ENCODE data around the gene DPP10. TPM values are rescaled to one million over a fixed set of nuclear protein-coding genes. Genes with fewer than 3 reads are reported as not detected.

DPP10 gene
- total and polyA plus RNA-seq, 4 donors, result 0.04 to 4.1 (median 0.48) TPM

GRCh38 chr2:114862243-114862642, 419.8 kb downstream of the DPP10 start:
- no peak overlapping the region for H3K27ac ChIP-seq (ENCODE audit: low read depth in 1 of 2, low read length in 2 of 2)
- no peak overlapping the region for H3K9ac ChIP-seq (ENCODE audit: low read depth in 1 of 2, low read length in 2 of 2)
- H3K4me3 ChIP-seq (ENCODE audit: low read depth in 1 of 3, low read length in 3 of 3), result no peak overlapping the region
- 49% methylated on average over 1 of the region's 1 CpG for WGBS
- no peaks in the 10 kb centered on the region for H3K4me1 ChIP-seq (ENCODE audit: control insufficient read depth in 4 of 4, insufficient read depth in 4 of 4, low read length in 3 of 4)
- no peak for TF ChIP-seq ATF3 (IDR thresholded peaks at IDR 0.05)
- TF ChIP-seq FOXA2 (IDR thresholded peaks at IDR 0.05), result no peak
- no peak for TF ChIP-seq TAF1 (conservative IDR thresholded peaks at IDR 0.05)
- TF ChIP-seq RAD21 (IDR thresholded peaks at IDR 0.05), result no peak
- no peak for TF ChIP-seq NR2F2 (IDR thresholded peaks at IDR 0.05)
- TF ChIP-seq ZBTB33 (IDR thresholded peaks at IDR 0.05), result no peak
- TF ChIP-seq SP1 (IDR thresholded peaks at IDR 0.05), result no peak
- TF ChIP-seq CTCF (IDR thresholded peaks at IDR 0.05; ENCODE audit: low read depth, low read length, missing input control), result no peak
- no peak for TF ChIP-seq RXRA (IDR thresholded peaks at IDR 0.05)
- no peak for TF ChIP-seq EGR1 (IDR thresholded peaks at IDR 0.05; ENCODE audit: low read depth in 2 of 2)
- TF ChIP-seq REST (IDR thresholded peaks at IDR 0.05), result no peak
- TF ChIP-seq YY1 (IDR thresholded peaks at IDR 0.05), result no peak
- TF ChIP-seq MAX (IDR thresholded peaks at IDR 0.05), result no peak
- no peak for TF ChIP-seq GABPA (IDR thresholded peaks at IDR 0.05 in 1 of 2, conservative IDR thresholded peaks at IDR 0.05 in 1 of 2)
- no peak for TF ChIP-seq HNF4A (conservative IDR thresholded peaks at IDR 0.05)
- no peak for TF ChIP-seq HNF4G (IDR thresholded peaks at IDR 0.05)
- TF ChIP-seq JUND (IDR thresholded peaks at IDR 0.05), result no peak
- TF ChIP-seq FOXA1 (IDR thresholded peaks at IDR 0.05), result no peak
- H3K36me3 ChIP-seq (ENCODE audit: control insufficient read depth in 4 of 4, insufficient read depth in 3 of 4, low read depth in 1 of 4, low read length in 3 of 4), result peaks cover 0 to 1% (median 0%) of the 10 kb centered on the region in 4 donors
- H3K9me3 ChIP-seq (ENCODE audit: control insufficient read depth in 4 of 4, low read length in 3 of 4), result no peaks in the 10 kb centered on the region
- no peak for DNase-seq (ENCODE audit: low spot score)
- H3K27me3 ChIP-seq (ENCODE audit: control insufficient read depth in 4 of 4, insufficient read depth in 4 of 4, low read length in 3 of 4), result no peaks in the 10 kb centered on the region

All from liver (tissue), 9 donors.